NT2/D1 (cell line): ENCODE results near the gene IMP4.

Experiments
- DNase-seq: peaks from one replicate; pipeline ENCODE4 v3.0.0-alpha.2; 2011; ENCODE audit warnings: low read depth, low spot score
- H3K27me3 ChIP-seq: 2 replicates; pipeline ENCODE4 v1.6.0; 2011; ENCODE audit warnings: mild to moderate bottlenecking; ENCODE audit not compliant: insufficient read length, insufficient read depth
- H3K36me3 ChIP-seq: 2 replicates; pipeline ENCODE4 v1.6.1; 2011; ENCODE audit warnings: mild to moderate bottlenecking, low read length, mixed read lengths; ENCODE audit not compliant: insufficient read depth, insufficient read length
- H3K4me1 ChIP-seq: 2 replicates; pipeline ENCODE4 v1.5.1; 2011; ENCODE audit not compliant: insufficient read depth, insufficient read length
- H3K4me3 ChIP-seq: 2 replicates; pipeline ENCODE4 v1.5.1; 2011; ENCODE audit warnings: low read depth; ENCODE audit not compliant: insufficient read length
- H3K9ac ChIP-seq: 2 replicates; pipeline ENCODE4 v1.6.0; 2011; ENCODE audit warnings: low read depth; ENCODE audit not compliant: insufficient read length
- H3K9me3 ChIP-seq: 2 replicates; pipeline ENCODE4 v1.5.1; 2011; ENCODE audit warnings: mild to moderate bottlenecking, low read length; ENCODE audit not compliant: insufficient read depth
- SUZ12 ChIP-seq: IDR thresholded peaks from 2 replicates; pipeline ENCODE4 v1.6.1; 2011; ENCODE audit not compliant: insufficient read length, insufficient read depth; ENCODE audit errors: extremely low read depth
- YY1 ChIP-seq: IDR thresholded peaks from 2 replicates; pipeline ENCODE4 v1.6.1; 2011; ENCODE audit not compliant: insufficient read length, insufficient read depth
- ZNF274 ChIP-seq: IDR thresholded peaks from 2 replicates; pipeline ENCODE4 v1.6.1; 2011; ENCODE audit warnings: mild to moderate bottlenecking, low read depth, low read length

The IMP4 gene

DNA sequence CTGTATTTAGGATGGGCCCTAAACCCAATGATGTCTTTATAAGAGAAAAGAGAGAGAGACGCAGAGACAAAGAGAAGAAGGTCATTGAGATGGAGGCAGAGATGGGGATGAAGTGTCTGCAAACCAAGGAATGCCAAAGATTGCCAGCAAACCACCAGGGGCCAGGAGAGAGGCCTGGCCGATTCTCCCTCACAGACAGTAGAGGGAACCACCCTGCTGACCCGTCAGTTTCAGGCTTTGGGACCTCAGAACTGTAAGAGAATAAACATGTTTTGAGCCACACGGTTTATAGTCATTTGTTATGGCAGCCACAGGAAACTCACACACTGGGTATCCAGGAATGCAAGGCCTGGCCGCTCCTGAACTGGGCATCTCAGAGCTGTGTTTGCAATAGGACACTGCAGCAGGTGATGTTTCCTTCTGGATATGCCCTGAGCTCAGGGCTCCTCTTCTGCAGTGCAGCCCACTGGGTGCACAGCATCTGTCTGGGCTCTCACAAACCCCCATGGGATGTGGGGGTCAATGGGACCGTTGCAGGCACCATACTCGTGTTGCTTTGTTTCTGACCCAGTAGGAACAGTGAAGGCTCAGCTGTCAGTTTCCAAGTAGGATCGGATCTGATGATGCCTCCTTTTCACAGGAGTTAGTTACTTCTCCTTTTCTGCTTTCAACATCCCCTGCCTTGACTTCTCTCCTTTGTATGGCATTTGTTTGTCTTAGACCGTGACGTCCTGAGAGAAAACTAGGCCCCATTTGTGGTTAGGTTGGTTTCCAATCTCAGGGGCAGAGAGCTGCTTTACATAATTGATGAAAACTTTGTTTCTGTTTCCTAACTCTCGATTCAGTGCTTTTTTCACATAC lies 34.0 kb downstream of the IMP4 start:
- H3K4me3 ChIP-seq, result no peak overlapping the region
- no peaks in the 10 kb centered on the region for H3K9me3 ChIP-seq
- H3K36me3 ChIP-seq, result peaks cover 30% of the 10 kb centered on the region
- H3K4me1 ChIP-seq, result peaks cover 3% of the 10 kb centered on the region
- no peak for DNase-seq
- TF ChIP-seq YY1 (no peak), ZNF274 (no peak), SUZ12 (no peak)
- H3K27me3 ChIP-seq, result peaks cover 4% of the 10 kb centered on the region
- H3K9ac ChIP-seq, result no peak overlapping the region

DNA sequence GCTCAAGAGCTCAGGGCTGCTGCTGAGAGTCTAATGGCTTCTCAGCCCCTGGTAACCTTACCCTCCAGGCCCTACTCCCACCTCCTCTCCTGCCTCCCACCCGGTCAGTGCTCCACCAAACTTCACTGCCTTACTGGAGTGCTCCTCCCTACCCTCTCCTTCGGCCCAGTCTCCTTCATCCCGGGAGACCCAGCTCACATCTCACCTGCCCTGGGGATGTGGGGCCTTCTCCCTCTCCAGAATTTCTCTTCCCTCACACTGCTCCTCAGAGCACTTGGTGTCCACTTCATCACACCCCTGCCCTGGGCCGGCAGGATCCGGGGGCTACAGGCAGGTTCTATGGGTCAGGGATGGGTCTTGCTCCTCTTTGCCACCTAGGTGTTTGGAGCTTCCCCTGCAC lies 34.8 kb downstream of the IMP4 start:
- Histone ChIP-seq H3K36me3 (peaks cover 33% of the 10 kb centered on the region), H3K4me1 (peaks cover 3% of the 10 kb centered on the region), H3K9ac (no peak overlapping the region), H3K4me3 (no peak overlapping the region), H3K27me3 (peaks cover 4% of the 10 kb centered on the region), H3K9me3 (no peaks in the 10 kb centered on the region; the same call in 1 of the 2 replicates)
- TF ChIP-seq YY1 (no peak), ZNF274 (no peak), SUZ12 (no peak)
- DNase-seq, result no peak

DNA sequence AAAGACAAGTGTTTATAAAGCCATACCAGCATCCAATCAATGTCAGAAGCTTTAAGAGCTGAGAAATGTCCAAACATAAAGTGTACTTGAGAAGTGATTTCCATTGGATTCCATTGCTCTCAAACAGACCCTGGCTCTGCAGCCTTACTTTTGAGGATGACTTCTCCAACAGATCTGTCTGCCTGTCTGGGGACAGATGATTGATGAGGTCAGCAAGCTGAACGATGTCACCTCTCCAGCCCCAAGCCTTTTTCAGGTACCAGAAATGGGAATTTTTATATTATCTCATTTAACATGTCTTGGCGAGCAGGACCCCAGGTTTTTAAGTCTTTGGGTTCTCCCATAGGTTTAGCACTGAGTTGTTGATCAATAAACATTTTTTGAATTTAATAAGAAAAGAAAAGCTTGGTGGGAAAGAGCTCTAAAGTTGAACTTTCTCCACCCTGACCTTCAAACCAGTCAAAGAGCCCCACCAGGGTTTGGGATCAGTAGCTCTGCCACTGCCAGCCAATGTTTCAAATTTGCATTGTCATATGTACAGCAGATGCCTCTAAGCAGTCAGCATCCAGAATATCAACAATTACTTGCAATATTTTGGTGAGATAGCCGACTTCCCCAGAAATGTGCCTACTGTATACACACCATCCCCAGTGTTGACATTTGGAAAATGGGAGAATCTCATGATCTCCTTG lies 35.7 kb downstream of the IMP4 start:
- Histone ChIP-seq H3K9me3 (no peaks in the 10 kb centered on the region; the same call in 1 of the 2 replicates), H3K4me1 (peaks cover 3% of the 10 kb centered on the region), H3K4me3 (no peak overlapping the region), H3K36me3 (peaks cover 32% of the 10 kb centered on the region), H3K9ac (no peak overlapping the region), H3K27me3 (no peaks in the 10 kb centered on the region)
- TF ChIP-seq YY1 (no peak), ZNF274 (no peak), SUZ12 (no peak)
- DNase-seq, result no peak

DNA sequence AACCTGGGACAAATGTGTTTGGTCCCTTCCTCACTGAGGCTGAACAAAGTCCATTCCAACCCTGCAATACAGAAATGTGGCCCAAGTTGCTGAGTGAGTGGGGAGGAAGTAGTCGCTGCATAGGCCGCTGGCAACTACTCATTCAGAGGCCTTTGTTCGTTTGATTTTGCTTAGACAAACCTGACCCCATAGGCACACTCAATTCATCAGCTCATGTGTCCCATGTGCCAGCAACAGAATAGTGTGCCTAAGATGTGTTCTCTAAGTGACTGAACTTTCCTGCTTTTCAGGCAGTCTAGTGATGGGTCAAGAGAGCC lies 36.2 kb downstream of the IMP4 start:
- H3K9ac ChIP-seq, result no peak overlapping the region
- H3K27me3 ChIP-seq, result no peaks in the 10 kb centered on the region
- no peak for DNase-seq
- H3K4me1 ChIP-seq, result peaks cover 3% of the 10 kb centered on the region
- H3K9me3 ChIP-seq, result no peaks in the 10 kb centered on the region; the same call in 1 of the 2 replicates
- no peak overlapping the region for H3K4me3 ChIP-seq
- no peak for TF ChIP-seq YY1
- TF ChIP-seq SUZ12, result no peak
- no peak for TF ChIP-seq ZNF274
- H3K36me3 ChIP-seq, result peaks cover 30% of the 10 kb centered on the region

DNA sequence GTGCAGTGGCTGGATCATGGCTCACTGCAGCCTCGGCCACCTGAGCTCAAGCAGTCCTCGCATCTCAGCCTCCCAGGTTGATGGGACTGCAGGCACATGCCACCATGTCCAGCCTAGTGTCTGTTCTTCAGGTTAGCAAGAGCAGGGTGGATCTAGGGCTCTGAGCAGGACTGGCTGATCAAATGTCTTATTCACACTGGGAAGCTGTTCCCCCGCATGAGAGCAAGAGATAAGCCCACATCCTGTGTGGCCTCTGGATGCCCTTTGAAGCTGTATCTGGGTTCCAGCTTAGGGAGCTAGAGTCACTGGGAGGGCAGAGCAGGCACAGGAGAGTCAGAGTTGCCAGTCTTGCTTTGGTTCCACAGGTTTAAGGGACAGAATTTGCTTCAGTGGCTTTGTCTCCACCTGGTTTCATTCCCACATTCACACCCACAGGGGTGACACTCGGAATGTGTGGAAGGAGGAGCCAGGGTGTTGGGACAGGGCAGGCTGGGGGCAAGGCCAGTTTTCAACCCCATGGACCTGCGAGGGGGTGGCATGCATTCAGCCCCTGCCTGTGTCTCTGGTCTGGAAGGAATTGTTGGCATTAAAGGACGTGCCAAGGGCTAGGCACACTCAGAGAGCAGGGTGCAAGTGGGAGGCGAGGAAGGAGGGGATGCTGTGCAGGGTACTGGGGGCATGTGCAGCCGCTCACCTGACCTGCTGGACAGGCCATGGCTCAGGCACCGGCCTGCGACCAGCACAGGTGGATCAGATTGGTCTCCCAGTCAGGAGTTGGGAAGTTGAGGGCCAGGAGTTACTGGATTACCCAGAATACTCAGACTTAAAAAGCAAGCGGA lies 37.6 kb downstream of the IMP4 start:
- no peaks in the 10 kb centered on the region for H3K4me1 ChIP-seq
- H3K36me3 ChIP-seq, result peaks cover 30% of the 10 kb centered on the region
- no peak overlapping the region for H3K9ac ChIP-seq

DNA sequence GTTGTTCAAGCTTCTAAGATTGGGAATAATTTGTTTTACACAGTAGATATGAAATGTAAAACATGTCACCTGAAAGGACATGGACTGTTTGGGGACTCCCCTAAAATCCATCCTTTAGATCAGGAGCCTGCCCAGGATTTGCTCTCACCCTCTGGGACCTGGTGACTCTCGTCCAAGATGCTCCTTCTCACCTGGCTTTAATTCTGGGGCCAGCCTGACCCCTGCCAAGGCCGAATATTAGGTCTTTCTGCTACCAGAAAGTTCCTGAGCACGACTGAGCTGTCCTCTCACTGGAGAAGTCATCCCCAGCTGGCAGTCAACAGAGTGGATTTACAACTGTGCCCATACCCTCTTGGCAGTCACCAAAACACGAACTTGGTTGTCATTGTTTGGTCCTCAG lies 38.4 kb downstream of the IMP4 start:
- no peak for DNase-seq
- H3K4me3 ChIP-seq, result no peak overlapping the region
- no peak overlapping the region for H3K9ac ChIP-seq
- TF ChIP-seq ZNF274 (no peak), YY1 (no peak), SUZ12 (no peak)
- peaks cover 23% of the 10 kb centered on the region for H3K36me3 ChIP-seq
- no peaks in the 10 kb centered on the region for H3K4me1 ChIP-seq
- H3K9me3 ChIP-seq, result no peaks in the 10 kb centered on the region; the same call in 1 of the 2 replicates
- H3K27me3 ChIP-seq, result no peaks in the 10 kb centered on the region

More for the DNA sequence above, 37.6 kb downstream of the IMP4 start:
- DNase-seq, result no peak
- Histone ChIP-seq H3K9me3 (no peaks in the 10 kb centered on the region; the same call in 1 of the 2 replicates), H3K27me3 (no peaks in the 10 kb centered on the region), H3K4me3 (no peak overlapping the region)
- no peak for TF ChIP-seq SUZ12
- TF ChIP-seq YY1, result no peak
- no peak for TF ChIP-seq ZNF274
